ENCODE measurements around the gene CCDC54. TPM values are rescaled to one million over a fixed set of nuclear protein-coding genes. Genes with fewer than 3 reads are reported as not detected.
"Not testable (repeated sequence)": the region's sequence is repeated elsewhere in the genome, so short reads cannot be mapped to it uniquely, and the experiment has no call there.

The CCDC54 gene
- total RNA-seq, result not detected

DNA sequence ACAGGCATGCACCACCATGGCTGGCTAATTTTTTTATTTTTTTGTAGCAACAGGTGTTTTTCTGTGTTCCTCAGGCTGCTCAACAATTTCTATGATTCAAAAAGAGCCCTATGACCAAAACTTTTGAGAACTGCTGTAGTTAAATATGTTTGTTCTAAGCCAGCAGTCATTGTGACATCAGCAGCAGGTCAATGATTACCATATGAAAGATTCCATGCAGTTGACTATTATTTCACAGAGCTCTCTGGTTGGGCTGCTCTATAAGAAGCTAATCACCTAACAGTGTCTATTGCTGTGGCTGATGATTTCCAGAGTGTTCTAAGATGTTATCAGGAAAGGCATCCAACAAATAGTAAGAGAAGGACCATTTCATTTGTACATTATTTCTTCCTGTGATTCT lies at the start of gene CCDC54:
Gene CCDC54 (plus strand): TSS at position 289 of the 400 bp plus-strand sequence. CDS start 149 bp downstream, outside the sequence.
- H3K4me1 ChIP-seq, result peaks cover 13% of the 10 kb centered on the region
- no peaks in the 10 kb centered on the region for H3K36me3 ChIP-seq (replicated peaks in 1 of 2; ENCODE audit: insufficient read depth in 1 of 2, low read depth in 2 of 2)
- TF ChIP-seq, protein P1, sequence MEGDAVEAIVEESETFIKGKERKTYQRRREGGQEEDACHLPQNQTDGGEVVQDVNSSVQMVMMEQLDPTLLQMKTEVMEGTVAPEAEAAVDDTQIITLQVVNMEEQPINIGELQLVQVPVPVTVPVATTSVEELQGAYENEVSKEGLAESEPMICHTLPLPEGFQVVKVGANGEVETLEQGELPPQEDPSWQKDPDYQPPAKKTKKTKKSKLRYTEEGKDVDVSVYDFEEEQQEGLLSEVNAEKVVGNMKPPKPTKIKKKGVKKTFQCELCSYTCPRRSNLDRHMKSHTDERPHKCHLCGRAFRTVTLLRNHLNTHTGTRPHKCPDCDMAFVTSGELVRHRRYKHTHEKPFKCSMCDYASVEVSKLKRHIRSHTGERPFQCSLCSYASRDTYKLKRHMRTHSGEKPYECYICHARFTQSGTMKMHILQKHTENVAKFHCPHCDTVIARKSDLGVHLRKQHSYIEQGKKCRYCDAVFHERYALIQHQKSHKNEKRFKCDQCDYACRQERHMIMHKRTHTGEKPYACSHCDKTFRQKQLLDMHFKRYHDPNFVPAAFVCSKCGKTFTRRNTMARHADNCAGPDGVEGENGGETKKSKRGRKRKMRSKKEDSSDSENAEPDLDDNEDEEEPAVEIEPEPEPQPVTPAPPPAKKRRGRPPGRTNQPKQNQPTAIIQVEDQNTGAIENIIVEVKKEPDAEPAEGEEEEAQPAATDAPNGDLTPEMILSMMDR (IDR thresholded peaks at IDR 0.05), result no peak
- no peak for TF ChIP-seq POLR2A (IDR thresholded peaks at IDR 0.05)
- H3K27me3 ChIP-seq, result no peaks in the 10 kb centered on the region
- intact Hi-C loops (cut with DNase I), result no loop called here
- ATAC-seq, result no peak
- H3K4me3 ChIP-seq, result no peak within 1 kb of the TSS
- H3K9me3 ChIP-seq, result no peaks in the 10 kb centered on the region
- no peak for DNase-seq
- no peak within 1 kb of the TSS for H3K27ac ChIP-seq

DNA sequence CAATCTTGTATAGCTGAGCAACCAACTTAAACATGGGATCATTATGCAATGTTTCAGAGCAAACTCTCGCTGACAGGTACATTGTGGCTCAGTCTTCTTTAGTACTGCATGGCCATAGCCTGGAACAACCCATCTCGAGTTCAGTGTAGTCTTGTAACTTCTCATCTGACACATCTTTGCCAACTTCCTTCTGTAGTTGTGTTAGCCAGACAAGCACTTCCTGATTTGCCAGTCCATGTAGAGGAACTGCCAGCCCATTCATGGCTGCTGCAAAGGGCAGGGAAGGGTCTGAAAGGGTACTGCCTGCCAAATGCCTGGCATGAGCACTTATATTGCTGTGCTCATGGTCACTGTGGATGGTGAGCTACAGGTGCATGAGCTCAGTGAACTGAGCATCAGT lies 49.2 kb upstream of the CCDC54 start:
- Histone ChIP-seq H3K4me1 (no peaks in the 10 kb centered on the region), H3K4me3 (no peak overlapping the region), H3K27ac (no peak overlapping the region), H3K27me3 (no peaks in the 10 kb centered on the region), H3K36me3 (replicated peaks in 1 of 2; ENCODE audit: insufficient read depth in 1 of 2, low read depth in 2 of 2) (no peaks in the 10 kb centered on the region), H3K9me3 (no peaks in the 10 kb centered on the region)
- DNase-seq (no peak), ATAC-seq (no peak)
- TF ChIP-seq POLR2A (IDR thresholded peaks at IDR 0.05), result no peak
- TF ChIP-seq, protein P1 (IDR thresholded peaks at IDR 0.05), result no peak
- WGBS, 2 donors, result 58 to 78% methylated on average over 2 of the region's 2 CpGs
- intact Hi-C loops (cut with DNase I), result no loop called here

DNA sequence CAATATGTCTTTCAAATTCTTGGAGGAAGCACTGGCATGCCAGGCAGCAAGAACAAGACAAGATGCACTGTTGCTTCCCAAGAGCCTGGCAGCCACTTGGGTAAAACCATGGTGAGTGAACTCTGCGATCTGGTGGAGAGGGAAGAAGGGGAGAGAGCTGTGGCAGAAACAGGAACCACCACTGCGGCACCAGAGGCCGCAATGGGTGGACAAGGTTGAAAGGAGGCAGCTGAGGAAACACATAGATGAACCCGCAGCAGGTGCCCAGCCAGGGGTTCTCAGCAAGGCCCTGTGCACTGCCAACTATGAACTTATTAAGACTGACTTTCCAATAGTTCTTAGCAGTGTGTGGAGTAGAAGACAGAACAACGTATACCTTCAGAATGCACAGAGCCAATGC lies 48.2 kb upstream of the CCDC54 start:
- no peaks in the 10 kb centered on the region for H3K9me3 ChIP-seq
- ATAC-seq, result no peak
- no peaks in the 10 kb centered on the region for H3K36me3 ChIP-seq (replicated peaks in 1 of 2; ENCODE audit: insufficient read depth in 1 of 2, low read depth in 2 of 2)
- H3K27me3 ChIP-seq, result no peaks in the 10 kb centered on the region
- H3K4me3 ChIP-seq, result no peak overlapping the region
- H3K4me1 ChIP-seq, result no peaks in the 10 kb centered on the region
- WGBS, 2 donors, result 81 to 92% methylated on average over 5 of the region's 5 CpGs
- H3K27ac ChIP-seq, result no peak overlapping the region
- intact Hi-C loops (cut with DNase I), result no loop called here
- TF ChIP-seq POLR2A (IDR thresholded peaks at IDR 0.05), result no peak
- TF ChIP-seq, protein P1 (IDR thresholded peaks at IDR 0.05), result no peak
- no peak for DNase-seq

DNA sequence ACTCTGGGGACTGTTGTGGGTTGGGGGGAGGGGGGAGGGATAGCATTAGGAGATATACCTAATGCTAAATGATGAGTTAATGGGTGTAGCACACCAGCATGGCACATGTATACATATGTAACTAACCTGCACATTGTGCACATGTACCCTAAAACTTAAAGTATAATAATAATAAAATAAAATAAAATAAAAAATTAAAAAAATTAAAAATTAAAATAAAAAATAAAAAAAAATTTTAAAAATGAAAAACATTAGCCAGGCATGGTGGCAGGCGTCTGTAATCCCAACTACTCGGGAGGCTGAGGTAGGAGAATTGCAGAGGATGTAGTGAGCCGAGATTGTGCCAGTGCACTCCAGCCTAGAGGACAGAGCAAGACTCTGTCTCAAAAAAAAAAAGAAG lies 37.5 kb upstream of the CCDC54 start:
- H3K27ac ChIP-seq; H3K27me3 ChIP-seq; intact Hi-C loops (cut with DNase I); DNase-seq; H3K36me3 ChIP-seq (replicated peaks in 1 of 2; ENCODE audit: insufficient read depth in 1 of 2, low read depth in 2 of 2); H3K4me1 ChIP-seq; ATAC-seq; H3K4me3 ChIP-seq; H3K9me3 ChIP-seq: not testable (repeated sequence)
- WGBS, 2 donors, result 93 to 100% methylated on average over 3 of the region's 3 CpGs

DNA sequence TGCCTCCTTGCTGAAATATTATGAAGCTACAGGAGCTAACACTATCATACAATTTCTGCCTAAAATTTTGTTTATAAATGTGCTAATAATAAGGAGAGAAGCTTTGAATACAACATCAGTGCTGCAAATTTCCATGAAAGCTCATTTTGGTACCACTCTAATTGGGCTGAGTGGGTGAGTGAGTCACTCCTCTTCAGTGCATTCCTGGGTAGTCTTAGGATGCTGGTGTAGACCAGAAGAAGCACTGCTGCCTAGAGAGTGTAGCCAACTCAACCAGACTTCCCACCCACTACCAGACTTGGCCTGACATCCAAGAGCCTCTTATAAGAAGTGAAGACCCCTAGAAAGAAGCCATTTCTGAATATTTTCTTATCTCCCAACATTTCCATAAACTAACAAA lies 32.5 kb upstream of the CCDC54 start:
- Histone ChIP-seq H3K27me3 (no peaks in the 10 kb centered on the region), H3K27ac (no peak overlapping the region), H3K4me3 (no peak overlapping the region), H3K4me1 (no peaks in the 10 kb centered on the region), H3K9me3 (no peaks in the 10 kb centered on the region), H3K36me3 (replicated peaks in 1 of 2; ENCODE audit: insufficient read depth in 1 of 2, low read depth in 2 of 2) (no peaks in the 10 kb centered on the region)
- DNase-seq, result no peak
- TF ChIP-seq, protein P1 (IDR thresholded peaks at IDR 0.05), result no peak
- TF ChIP-seq POLR2A (IDR thresholded peaks at IDR 0.05), result no peak
- intact Hi-C loops (cut with DNase I), result no loop called here
- ATAC-seq, result no peak

Measured in body of pancreas (tissue), 4 donors.